ENCODE results near the gene MPRIP.

Gene MPRIP

DNA sequence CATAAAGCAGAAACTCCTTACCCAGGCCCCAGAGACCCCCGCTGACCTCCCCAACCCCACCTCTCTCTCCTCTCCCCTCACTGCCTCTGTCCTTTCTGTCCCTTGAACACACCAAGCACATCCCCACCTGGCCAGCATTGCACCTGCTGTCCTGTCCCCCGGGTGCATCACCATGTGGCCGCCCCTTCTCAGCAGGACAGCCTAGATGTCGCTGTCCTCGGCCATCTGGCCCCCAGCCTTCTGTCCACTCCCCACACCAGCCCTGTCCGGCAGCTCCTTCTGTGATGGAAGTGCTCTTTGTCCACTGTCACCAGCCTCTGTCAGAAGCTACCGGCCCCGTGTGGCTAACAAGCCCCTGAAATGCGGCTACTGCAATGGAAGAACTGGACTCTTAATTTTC is 12.3 kb upstream of the MPRIP start:
- no peak for DNase-seq (ENCODE audit: low spot score)

GRCh38 chr17:17030515-17031211 is 11.6 kb upstream of the MPRIP start:
- no peak for DNase-seq (ENCODE audit: low spot score)

DNA sequence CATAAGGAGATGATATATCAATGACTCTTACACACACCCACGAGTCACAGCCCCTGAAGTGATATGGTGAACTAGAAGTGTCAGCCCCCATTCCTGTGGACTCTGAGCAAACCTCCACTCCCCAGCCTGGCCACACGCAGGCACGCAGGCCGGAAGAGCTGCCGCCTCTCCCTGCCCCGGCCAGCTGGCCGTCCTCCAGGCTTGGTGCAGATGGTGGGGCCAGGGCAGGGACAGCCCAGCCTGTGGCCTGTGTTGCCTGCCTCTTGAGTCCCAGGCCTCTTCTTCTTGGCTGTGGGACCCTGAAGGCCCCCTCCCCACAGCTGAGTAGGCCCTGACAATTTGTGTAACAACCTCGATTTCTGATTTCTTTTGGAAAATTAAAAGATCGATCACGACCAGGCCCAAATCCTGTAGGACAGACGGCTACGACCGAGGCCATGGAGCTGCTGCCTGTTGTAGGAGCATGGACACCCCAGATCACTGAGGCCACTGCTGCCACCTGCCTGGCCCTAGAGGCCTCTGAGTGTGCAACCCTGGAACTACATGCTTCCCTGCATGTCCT is 10.0 kb upstream of the MPRIP start:
- peak; percentile 94 for DNase-seq (ENCODE audit: low spot score)

DNA sequence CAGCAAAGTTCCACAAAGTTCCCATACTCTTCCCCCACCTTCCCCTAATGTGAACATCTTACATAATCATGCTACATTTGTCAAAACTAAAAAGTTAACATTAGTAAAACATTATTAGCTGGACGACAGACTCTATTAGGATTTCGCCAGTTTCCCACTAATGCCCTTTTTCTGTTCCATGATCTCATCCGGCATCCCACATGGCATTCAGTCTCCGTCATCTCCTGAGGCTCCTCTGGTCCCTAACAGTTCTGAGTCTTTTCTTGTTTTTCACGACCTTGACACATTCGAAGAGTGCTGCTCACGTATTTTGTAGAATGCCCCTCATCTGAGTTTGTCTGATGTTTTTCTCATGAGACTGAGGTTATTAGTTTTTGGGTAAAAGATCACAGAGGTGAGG is 8.8 kb upstream of the MPRIP start:
- DNase-seq (ENCODE audit: low spot score), result no peak

DNA sequence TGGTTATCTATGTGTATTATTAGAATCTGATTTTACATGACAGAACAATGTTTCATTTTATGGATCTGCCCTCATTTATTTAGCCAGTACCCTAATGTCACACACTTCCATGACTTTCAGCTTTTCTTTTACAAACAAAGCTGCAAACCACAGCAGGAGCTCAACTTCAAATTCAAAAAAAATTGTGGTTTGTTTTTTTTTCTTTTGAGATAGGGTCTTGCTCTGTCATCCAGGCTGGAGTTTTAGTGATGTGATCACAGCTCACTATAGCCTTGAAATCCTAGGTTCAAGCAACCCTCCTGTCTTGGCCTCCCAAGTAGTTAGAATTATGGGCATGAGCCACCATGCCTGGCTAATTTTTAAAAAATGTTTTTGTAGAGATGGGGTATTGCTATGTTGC is 8.2 kb upstream of the MPRIP start:
- no peak for DNase-seq (ENCODE audit: low spot score)

DNA sequence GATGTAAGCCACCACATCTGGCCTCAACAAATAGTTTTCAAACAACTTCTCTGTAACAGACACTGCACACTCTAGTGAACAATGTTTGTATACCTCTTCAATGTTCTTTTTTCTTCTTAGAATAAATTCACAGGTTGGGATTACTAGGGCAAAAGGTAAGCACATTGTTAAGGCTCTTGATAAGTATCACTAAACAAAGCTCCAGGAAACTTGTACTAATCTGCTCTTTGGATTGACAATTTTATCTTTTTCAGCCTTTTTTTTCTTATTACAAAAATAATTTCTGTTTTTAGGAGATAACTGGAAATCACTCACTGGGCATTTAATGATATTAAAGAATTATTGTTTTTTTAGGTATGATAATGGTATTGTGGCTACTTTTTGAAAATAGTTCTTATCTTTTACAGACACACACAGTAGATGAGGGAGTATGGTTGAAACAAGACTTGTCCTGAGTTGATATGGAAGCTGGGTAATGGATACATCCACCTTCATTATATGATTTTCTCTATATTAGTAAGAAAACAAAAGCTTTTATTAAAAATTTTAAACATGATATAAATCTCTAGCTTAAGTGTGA is 7.7 kb upstream of the MPRIP start:
- DNase-seq (ENCODE audit: low spot score), result no peak

DNA sequence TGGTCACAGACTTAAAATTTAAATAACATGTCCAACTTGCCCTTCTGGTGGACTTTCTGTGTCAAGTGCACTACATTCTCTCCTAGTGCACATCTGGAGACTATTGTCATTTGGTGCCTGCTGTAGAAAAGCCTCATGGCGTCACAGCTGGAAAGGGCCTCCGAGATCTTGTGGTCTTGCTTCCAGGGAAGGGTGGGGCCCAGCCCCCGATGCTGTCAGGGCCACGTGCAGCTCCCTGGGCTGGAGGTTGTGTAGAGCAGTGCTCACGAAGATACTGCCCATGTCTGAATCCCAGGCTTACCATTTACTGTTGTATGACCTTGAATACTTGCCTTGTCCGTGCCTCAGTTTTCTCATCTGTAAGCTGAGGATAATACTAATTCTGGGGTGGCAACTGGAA is 6.8 kb upstream of the MPRIP start:
- no peak for DNase-seq (ENCODE audit: low spot score)

- no peak for DNase-seq (ENCODE audit: low spot score)
Observed at GRCh38 chr17:17035920-17036523, 6.2 kb upstream of the MPRIP start.

DNA sequence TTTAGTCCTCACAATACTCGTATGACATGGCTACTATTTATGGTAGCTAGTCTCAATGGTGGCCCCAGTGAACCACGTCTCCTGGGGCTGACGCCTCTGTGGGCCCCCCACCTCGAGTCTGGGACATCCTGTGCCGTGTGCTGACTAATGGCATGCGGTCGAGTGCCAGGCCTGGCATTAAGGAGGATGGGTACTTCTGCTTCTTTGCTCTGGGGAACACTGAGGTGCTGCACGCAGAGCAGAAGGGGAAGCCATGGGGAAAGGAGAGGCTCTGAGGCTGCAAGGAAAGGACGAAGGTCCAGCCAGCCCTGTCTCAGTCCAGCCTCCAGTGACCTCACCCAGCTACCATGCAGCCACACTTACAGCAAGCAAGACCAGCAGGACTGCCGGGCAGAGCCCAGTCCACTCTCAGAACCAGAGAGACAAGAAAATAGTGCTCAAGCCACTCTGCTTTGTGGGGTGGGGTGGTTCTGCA is 5.7 kb upstream of the MPRIP start:
- DNase-seq (ENCODE audit: low spot score), result peak; percentile 32

- DNase-seq (ENCODE audit: low spot score), result no peak
Observed at GRCh38 chr17:17039911-17040310, 2.3 kb upstream of the MPRIP start.

DNA sequence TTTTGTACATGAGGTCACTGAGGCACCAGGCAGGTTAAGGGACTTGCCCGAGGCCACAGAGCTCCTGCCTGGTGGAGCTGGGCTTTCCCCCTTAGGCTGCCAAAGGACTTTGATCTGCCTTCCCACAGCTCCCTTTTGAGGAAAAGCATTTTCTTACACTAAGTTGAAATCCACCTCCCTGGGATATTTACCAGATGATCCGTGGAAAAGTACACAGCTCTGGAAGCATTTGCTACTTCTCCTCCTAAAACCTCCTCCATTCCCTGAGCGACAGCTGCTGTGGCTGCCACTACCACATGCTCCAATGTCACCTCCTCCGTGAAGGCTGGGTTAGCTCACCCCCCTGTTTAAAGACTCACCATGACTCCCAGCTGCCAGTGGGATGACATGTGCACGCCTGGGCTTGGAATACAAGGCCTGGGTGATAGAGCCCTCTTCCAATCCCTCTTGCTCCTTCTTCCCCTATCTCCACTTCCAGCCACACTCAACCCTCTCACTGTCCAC is 1.2 kb upstream of the MPRIP start:
- peak; percentile 61 for DNase-seq (ENCODE audit: low spot score)

DNA sequence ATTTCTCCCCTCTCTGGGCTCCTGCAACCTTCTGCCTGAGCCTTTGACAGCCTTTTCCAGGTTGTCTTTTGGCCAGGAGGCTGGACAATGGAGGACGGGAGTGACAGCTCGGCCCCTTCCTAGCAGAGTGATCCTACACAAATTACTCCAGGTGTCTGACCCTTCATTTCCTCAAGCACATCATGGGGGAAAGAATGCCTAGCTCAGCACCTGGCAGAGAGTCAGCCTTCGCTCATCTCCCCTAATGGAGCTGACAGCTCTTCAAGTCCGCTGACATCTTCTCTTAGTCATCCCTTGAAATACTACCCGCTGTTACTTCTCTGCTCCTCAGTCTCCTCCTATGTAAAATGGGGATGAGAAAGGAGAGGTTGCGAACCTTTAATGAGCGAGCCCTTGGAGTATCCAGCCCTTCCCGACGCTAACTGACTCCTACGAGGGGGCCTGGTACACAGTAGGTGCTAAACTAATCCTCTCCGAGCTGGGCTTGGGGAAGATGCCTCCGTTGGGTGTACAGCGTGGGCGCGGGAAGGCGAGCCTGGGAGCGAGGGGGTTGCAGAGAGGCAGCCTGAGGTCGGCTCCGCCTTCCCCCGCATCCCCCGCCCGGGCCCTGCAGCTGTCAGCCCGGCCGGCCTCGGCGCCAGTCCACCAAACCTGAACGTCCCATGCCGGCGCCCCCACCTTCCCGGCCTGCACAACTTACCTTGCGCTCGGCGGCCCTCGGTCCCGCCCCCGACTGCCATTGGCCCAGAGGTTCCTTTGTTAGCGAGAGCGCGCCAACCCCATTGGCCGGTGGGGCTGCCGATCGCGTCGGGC is 480 bp upstream of the MPRIP start:
- peak; percentile 98 for DNase-seq (ENCODE audit: low spot score)

DNA sequence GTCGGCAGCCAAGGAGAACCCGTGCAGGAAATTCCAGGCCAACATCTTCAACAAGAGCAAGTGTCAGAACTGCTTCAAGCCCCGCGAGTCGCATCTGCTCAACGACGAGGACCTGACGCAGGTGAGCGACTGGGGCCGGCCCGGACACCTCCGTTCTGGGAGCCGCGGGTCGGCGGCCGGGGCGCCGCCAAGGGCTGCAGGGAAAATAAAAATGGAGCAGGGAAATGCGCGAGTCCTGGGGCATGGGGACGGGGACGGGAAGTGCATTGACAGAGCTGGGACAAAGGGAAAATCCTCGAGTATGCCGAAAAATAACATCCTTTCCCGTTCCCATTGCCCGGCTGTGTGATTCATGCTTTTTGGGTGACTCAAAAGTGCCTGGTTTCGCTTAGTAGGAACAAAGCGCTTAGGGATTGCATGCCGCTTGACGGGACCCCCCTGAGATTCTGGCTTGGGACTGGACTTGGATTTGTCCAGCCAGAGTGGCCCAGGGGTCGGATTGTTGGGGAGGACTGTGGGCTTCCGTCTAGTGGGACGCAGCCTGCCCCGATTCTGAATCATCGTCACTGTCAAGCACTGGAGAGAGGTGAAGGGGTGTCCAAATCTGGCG is 699 bp downstream of the MPRIP start:
- peak; percentile 38 for DNase-seq (ENCODE audit: low spot score)

GRCh38 chr17:17043461-17044271 is 1.4 kb downstream of the MPRIP start:
- peak; percentile 30 for DNase-seq (ENCODE audit: low spot score)

DNA sequence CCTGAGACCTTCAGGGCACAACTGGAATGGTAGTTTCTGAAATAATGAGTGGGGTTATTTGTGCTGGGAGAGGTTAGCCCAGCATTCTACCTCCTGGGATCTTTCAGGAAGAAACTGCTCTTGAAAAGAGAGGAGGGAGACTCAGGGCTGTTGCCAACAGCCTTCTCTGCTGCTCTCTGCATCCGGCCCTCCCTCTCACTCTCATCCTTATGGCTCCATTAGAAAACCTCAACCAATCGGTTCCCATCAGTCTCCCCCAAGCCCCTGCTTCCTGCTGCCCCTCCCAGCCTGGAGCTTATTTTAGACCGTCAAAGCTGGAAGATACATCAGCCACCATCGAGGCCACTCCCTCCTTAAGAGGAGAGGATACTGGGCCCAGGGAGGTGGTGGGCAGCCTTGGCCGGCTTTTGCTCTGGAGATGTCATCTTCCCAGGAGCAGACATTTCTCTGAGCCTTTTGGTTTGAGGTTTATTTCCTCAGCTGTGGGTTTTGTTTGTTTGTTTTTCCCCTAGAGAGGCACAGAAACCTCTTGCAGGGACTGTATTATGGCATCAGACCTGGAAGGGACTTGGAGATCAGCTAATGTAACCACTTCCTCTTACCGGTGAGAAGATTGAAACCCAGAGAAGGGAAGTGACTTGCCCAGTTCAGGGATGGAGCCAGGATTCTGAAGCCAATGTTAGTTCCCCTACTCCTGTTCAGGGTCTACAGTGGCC is 2.7 kb downstream of the MPRIP start:
- peak; percentile 65 for DNase-seq (ENCODE audit: low spot score)

DNA sequence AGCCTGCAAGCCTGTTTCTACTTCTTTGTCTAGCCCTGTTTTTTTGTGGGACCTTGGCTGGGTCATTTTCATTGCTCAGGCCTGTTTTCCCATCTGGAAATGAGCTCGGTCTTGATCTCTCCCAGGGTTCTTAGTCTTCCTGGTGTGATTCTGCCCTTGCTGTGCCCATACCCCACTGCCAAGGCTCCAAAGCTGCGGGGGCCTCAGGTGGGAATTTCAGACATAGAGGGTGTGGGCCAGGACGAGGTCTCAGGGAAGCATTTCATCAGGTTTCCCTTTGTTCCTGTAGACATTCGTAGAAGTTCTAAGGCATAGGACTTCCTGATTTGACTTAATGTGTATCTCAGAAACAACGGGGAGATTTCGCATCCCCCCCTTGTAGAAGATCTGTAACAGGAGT is 5.8 kb downstream of the MPRIP start:
- no peak for DNase-seq (ENCODE audit: low spot score)

DNA sequence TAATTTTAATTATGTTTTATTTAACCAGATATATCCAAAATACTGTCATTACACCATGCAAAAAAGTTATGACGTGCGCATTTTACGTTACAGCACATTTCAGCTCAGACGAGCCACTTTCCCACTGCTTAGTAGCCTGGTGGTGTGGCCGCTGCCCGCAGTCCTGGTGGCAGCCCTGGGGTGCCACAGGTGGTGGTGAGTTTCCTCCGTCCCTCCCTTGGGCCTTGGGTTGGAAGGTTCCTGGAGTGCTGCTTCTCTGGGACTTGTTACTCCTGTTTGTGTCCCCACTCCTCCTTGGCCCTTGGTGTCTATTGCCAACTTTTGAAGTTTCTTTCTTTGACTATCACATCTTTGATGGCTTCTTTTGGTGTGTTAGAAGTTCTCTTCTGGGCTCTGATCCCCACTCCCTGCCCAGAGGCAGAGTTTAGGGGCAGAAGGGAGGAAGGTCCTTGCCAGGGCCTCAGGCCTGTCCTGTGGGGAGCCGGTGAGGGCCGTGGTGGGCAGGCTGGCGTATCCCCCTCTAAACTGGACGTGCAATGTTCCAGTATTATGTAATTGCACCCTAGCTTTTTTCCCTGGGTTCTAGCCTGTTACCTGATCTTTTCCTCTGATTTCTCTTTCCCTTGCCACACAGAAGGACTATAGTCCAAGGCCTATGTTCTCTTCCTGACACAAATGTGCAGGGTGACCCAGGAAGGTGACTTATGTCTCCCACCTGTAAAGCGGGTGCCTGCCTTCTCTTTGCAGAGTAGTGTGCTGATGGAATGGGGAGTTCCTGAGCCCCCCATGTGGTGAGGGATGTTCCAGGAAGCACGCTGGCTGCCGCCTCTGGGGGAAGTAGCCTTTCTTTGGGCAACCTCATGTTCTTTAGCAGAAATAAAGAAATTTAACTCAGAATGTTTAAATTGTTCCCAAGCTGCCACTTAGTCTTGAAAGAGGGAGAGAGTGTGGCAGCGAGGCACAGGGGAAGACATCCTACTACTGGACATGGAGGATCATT is 8.4 kb downstream of the MPRIP start:
- DNase-seq (ENCODE audit: low spot score), result no peak

- DNase-seq (ENCODE audit: low spot score), result no peak
Observed at GRCh38 chr17:17051380-17051779, 9.1 kb downstream of the MPRIP start.
